HG03175 (cell line): ENCODE measurements around the gene ALPL.
"Not testable (repeated sequence)": the region's sequence is repeated elsewhere in the genome, so short reads cannot be mapped to it uniquely, and the experiment has no call there.

Experiments used
- ATAC-seq: cut with Tn5 transposase; IDR thresholded peaks from one replicate; pipeline ENCODE4 v1.9.1; 2021; ENCODE audit warnings: mild to moderate bottlenecking, moderate library complexity; ENCODE audit not compliant: unreplicated experiment

The ALPL gene

GRCh38 chr1:21553116-21553926, 44.1 kb downstream of the ALPL start:
- no peak for ATAC-seq

GRCh38 chr1:21559788-21560567, 50.8 kb downstream of the ALPL start:
- ATAC-seq: no peak

GRCh38 chr1:21560916-21561638, 51.9 kb downstream of the ALPL start:
- no peak for ATAC-seq

GRCh38 chr1:21562896-21563295, 53.7 kb downstream of the ALPL start:
- ATAC-seq: no peak

- ATAC-seq: no peak
These were observed 54.7 kb downstream of the ALPL start for GRCh38 chr1:21563971-21564370.

GRCh38 chr1:21564521-21565095, 55.4 kb downstream of the ALPL start:
- no peak for ATAC-seq

GRCh38 chr1:21565285-21565684, 56.1 kb downstream of the ALPL start:
- ATAC-seq: no peak

GRCh38 chr1:21566361-21566760, 57.1 kb downstream of the ALPL start:
- ATAC-seq: not testable (repeated sequence)

- ATAC-seq: no peak
These were observed 58.2 kb downstream of the ALPL start for GRCh38 chr1:21567241-21568005.

- ATAC-seq: no peak
These were observed 59.0 kb downstream of the ALPL start for GRCh38 chr1:21568006-21568746.

GRCh38 chr1:21568809-21569385, 59.7 kb downstream of the ALPL start:
- no peak for ATAC-seq

- ATAC-seq: no peak
These were observed 60.8 kb downstream of the ALPL start for GRCh38 chr1:21569820-21570527.

- ATAC-seq: no peak
These were observed 61.3 kb downstream of the ALPL start for GRCh38 chr1:21570528-21570875.

- ATAC-seq: no peak
These were observed 61.7 kb downstream of the ALPL start for GRCh38 chr1:21570885-21571284.

GRCh38 chr1:21572221-21572620, 63.0 kb downstream of the ALPL start:
- ATAC-seq: no peak

GRCh38 chr1:21572735-21573277, 63.6 kb downstream of the ALPL start:
- no peak for ATAC-seq

GRCh38 chr1:21573475-21573874, 64.3 kb downstream of the ALPL start:
- ATAC-seq: no peak

- no peak for ATAC-seq
These were observed 64.8 kb downstream of the ALPL start for GRCh38 chr1:21573971-21574465.
